Transverse colon (tissue), 3 donors: ENCODE measurements around the gene MTR.

Source experiments
- POLR2A ChIP-seq: fragments of 450-650 bp; IDR thresholded peaks from one replicate; pipeline ENCODE4 v1.6.1; 2016; ENCODE audit warnings: antibody characterized with exemption, mild to moderate bottlenecking, moderate library complexity
- TF ChIP-seq, protein P1 (sequence below), 5 experiments: fragments of 200-600 bp in 3 of 5; fragments of 450-650 bp in 2 of 5; sonication (generic) in 3 of 5; IDR thresholded peaks; 1 replicate in 2 of 5; 2 replicates in 3 of 5; pipeline ENCODE4 v1.5.1; 2016 to 2017; ENCODE audit warnings: antibody characterized with exemption in 5 of 5, inconsistent platforms in 3 of 5, mild to moderate bottlenecking in 2 of 5, moderate library complexity in 1 of 5

DNA sequence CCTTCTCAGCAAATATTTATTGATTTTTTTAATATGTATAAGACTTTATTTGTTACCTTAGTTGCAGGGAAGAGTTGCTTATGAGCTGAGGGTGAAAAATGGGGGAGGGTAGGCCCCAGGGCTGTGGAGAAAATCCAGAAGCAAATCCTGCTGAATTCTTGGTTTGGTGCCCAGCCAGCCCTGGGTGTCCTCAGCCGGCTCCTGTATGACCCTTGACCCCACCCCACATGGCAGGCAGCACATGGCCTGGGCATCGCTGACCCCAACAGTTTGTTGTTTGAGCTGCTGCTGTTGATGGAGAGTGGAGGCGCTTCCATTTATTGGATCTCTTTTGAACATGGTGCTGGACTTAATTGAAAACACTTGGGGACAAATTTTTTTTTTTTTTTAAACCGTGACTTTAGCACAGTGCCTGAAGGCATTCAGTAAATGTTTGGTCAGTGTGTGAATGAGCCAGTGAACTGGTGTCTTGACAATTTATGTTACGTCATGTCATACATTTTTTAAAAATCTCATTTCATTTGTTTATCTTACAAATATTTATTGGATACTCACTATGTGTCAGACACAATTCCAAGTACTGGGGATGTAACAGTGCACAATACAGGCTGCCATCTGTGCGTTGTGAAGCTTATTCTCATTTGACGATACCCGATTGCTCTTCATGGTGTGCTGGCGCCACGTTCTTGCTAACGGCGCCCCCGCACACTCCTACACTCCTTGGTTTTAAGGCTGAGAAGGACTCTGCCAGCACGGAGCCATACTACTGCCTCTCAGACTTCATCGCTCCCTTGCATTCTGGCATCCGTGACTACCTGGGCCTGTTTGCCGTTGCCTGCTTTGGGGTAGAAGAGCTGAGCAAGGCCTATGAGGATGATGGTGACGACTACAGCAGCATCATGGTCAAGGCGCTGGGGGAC lies 98.8 kb downstream of the MTR start:
- TF ChIP-seq, protein P1, sequence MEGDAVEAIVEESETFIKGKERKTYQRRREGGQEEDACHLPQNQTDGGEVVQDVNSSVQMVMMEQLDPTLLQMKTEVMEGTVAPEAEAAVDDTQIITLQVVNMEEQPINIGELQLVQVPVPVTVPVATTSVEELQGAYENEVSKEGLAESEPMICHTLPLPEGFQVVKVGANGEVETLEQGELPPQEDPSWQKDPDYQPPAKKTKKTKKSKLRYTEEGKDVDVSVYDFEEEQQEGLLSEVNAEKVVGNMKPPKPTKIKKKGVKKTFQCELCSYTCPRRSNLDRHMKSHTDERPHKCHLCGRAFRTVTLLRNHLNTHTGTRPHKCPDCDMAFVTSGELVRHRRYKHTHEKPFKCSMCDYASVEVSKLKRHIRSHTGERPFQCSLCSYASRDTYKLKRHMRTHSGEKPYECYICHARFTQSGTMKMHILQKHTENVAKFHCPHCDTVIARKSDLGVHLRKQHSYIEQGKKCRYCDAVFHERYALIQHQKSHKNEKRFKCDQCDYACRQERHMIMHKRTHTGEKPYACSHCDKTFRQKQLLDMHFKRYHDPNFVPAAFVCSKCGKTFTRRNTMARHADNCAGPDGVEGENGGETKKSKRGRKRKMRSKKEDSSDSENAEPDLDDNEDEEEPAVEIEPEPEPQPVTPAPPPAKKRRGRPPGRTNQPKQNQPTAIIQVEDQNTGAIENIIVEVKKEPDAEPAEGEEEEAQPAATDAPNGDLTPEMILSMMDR (IDR thresholded peaks at IDR 0.05), result no peak
- no peak for TF ChIP-seq POLR2A
